UCSD-AML1 (cell line): ENCODE results near the gene CNTNAP2.
"Not testable (repeated sequence)": the region's sequence is repeated elsewhere in the genome, so short reads cannot be mapped to it uniquely, and the experiment has no call there.

Experiments used
- DNase-seq: peaks from one replicate; lab custom pipeline; 2025; ENCODE audit not compliant: unreplicated experiment; lab: John Stamatoyannopoulos, UW

Gene CNTNAP2

DNA sequence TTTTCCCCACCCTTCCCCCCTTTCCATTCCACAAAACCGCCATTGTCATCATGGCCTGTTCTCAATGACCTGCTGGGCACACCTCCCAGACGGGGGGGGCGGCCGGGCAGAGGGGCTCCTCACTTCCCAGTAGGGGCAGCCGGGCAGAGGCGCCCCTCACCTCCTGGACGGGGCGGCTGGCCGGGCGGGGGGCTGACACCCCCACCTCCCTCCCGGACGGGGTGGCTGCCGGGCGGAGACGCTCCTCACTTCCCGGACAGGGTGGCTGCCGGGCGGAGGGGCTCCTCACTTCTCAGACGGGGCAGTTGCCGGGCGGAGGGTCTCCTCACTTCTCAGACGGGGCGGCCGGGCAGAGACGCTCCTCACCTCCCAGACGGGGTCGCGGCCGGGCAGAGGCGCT is 1685.2 kb downstream of the CNTNAP2 start:
- DNase-seq = not testable (repeated sequence)

DNA sequence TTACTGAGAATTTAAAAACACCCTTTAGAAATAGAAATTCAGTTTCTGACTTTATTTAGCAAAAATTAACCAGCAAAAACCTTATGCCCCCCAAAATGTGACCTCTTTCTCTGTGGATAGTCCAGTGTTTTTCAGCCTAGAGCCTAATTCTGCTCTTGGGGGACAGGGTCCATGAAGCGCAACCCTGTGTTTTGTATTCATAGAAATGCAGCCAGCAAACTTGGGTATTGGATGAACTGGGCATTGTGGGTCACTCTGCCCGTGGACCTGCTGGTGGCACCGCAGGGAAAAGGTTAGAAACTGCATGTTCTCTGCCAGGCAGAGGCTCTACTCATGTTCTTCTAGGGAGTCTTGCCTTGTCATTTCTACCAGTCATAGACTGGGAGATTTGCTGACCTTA is 1686.5 kb downstream of the CNTNAP2 start:
- DNase-seq = no peak

DNA sequence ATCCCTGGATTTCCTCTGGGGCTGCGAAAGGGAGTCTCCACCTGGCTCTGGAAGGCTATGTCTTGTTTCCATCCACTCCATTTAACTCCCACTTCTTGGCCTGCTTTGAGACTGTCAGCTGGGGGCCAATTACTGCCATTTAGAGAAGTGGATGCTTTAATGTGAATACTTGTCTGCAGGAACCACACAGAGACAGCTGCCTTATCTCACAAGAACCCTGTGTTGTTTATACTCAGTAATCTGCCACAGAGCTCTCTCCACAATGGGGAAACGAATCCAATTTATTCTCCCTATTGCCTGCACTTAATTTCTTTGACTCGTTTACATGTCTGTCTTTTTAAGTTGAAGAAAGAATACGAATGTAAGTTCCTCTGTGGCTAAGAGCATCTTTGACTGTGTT is 1687.0 kb downstream of the CNTNAP2 start:
- DNase-seq = no peak

DNA sequence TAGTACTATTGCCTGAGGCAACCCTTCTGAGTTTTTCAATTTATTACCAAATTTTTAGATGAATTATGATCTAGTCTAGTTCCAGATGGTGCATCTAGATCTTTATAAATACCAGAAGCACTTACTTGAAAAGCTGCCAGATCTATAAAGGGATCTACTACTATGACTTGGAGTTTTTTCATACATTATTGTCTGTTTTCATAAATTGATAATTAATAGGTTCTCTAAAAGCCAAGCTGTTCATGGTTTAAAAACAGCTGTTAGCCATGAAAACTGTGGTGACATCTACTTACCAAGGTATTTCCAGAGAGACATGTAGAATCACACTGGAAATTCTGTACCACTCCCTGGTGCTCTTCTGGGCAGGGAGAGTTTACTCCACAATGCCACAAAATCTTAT is 1687.4 kb downstream of the CNTNAP2 start:
- DNase-seq = no peak

DNA sequence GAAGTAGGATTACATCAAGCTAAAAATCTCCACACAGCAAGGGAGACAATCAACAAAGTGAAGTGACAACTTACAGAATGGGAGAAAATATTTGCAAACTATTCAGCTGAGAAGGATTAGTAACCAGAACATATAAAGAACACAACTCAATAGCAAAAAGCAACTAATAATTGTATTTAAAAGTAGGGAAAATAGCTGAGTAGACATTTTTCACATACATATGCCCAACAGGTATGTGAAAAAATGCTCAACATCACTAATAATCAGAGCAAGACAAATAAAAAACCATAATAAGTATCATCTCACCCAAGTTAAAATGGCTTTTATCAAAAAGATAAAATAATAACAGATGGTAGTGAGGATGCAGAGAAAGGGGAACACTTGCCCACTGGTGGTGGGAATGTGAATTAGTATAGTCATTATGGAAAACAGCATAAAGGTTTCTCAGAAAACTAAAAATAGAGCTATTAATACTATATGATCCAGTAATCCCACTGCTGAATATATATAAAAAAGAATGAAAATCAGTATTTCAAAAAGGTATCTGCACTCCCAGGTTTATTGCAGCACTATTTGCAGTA is 1689.5 kb downstream of the CNTNAP2 start:
- DNase-seq = no peak

DNA sequence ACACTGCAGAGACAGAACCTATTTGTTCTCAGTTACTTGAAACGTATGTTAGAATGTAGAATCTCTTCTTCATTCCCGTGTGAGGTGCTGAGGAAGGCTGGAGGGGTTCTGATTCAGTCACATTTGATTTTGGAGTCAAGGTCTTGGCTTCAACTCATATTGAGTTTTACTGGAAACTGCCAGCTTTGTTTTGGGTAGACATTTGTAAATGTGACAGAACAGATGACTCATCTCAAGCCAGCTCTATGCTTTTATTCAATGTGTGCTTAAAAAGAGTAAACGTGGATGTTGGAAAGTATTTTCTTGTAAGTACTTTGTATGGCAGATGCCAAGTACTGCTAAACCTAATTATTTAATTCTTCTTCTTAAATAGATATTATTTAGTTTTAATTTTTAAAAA is 1693.2 kb downstream of the CNTNAP2 start:
- DNase-seq = no peak

DNA sequence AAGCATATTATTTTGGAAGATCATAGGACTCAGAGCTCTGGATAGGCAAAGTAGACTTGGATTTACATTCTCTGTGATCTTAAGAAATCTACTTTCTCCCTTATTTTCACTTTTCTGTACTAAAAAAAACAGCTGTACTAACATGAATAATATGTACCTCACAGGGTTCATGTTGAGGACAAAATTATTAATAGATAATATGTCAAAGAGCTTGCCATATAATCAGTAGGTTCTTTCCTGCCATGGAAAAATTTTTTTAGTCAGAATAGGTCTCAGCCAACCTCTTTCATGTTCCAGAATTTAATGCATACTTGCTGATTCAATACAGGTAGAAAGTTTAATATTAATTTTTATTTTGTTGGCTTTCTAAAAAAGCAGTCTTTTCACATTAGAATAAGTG is 1693.7 kb downstream of the CNTNAP2 start:
- no peak for DNase-seq

DNA sequence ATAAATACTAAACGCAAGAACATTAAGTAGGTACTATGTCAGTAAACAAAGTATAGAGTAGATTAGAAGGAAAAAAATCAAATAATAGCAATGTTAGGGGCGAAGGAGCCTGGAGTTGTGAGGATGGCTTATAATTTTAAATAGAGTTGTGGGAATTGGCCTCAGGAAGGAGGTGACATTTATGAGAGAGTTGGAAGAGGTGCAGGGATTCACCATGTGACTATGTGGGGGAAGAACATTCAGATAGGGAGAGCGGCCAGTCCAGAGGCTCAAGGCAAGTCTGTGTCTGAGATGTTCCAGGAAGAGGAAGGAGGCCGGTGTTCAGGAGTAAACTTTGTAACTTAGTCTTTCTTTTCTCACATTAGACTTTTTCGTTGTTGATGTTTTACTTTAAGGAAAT is 1695.3 kb downstream of the CNTNAP2 start:
- DNase-seq = no peak

DNA sequence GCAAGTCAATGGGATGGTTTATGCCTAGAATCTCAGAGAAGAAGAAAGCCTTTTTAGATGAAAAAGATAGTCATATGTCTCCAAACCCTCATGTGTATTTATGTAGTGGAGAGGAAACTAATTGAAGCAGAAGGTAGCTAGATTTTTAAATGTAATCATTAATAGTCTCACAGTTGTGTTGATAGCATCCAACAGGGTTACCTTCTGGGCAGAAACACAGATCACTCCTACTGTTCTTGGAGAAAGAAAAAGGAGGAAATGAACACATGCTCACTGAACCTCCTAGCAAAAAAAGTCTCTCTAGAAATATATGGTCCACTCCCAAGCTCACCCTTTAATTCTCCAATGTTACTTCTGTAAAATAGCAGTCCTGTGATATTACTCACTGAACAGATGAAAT is 1696.7 kb downstream of the CNTNAP2 start:
- no peak for DNase-seq

DNA sequence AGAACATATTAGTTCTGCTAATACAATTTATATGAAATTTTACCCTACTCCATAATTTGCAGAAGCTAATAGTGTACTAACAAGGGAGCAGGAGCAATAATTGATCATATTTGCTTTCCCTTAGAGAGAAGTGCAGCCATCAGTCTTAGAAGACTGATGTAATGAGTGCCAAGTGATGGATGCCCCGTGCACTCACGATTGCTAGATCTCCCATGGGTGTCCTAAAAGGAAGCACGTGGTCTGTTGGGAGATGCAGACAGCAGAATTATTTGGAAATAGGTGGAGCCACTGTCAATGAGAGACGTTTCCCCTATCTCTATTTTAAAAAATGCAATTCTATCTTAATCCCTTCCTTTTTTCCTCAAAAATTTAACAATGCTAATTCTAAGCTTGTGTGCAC is 1701.7 kb downstream of the CNTNAP2 start:
- DNase-seq = no peak

DNA sequence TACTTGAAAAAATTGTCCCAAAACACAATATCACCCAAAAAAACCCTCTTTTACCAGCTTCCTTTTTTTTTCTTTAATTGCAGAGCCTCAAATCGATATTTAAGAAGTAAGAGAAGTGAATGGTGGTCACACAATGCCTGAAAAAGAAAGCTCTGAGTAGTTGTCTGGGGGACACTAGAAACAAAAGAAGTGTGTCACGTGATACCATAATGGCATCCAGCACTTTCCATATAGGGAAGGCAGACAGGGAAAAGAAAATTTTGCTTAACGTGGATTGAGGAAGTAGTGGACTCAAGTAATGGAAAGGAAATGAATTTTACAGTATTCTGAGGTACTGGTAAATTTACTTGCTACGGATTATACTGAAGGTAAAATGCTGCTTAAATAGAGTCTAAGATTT is 1708.1 kb downstream of the CNTNAP2 start:
- no peak for DNase-seq

DNA sequence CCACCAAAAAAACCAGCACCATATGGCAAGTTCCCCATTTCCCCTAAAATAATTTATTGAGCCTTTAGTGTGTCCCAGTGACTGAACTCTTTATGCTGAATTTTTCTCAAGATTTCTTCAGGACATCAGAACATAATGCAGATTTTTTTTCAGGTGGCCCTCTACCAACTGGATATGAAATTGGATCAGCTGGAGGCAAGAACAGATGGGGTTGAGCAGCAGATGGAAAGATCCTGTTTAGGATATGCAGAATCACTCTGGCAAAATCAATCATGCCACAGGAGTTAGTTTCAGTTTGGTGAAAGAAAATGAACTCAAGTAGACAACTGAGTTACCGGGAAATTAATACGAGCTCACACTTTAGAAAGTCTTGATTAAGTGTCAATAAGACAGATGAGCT is 1712.4 kb downstream of the CNTNAP2 start:
- no peak for DNase-seq

DNA sequence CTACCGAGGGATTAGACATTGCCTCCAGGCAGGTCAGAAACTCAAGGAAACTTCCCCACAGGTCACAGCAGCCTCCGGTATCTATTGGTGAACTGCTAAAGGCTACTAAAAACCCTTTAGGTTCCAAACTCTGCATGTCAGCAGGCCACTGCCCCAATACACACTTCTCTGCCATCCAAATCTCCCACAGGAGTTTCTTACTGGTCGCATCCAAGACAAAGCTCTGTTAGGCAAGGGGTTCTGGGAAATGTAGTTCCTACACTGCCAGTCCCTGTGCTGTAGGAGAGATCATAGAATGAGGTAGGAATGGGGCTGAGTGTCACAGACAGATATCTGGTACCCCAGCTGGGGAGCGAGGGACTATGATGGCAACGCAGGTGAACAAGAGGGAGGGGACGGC is 1717.0 kb downstream of the CNTNAP2 start:
- no peak for DNase-seq

DNA sequence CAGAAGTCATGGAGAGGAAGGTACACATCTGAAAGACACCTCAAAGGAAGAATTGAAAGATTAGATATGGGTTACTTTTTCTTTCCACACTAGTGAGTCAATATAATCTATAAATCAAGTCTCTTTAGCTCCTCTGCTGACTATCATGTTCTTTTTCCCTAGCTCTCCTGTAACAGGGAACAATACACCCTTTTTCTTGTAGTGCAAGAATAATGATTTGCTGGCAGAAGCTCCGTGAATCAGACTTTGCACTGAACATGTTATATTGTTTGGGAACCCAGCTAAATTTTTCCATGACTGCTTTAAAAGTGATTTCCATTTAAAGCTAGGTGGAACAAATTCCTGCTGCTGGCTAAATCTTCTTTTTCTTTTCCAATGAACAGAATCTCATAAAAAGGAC is 1717.4 kb downstream of the CNTNAP2 start:
- no peak for DNase-seq

DNA sequence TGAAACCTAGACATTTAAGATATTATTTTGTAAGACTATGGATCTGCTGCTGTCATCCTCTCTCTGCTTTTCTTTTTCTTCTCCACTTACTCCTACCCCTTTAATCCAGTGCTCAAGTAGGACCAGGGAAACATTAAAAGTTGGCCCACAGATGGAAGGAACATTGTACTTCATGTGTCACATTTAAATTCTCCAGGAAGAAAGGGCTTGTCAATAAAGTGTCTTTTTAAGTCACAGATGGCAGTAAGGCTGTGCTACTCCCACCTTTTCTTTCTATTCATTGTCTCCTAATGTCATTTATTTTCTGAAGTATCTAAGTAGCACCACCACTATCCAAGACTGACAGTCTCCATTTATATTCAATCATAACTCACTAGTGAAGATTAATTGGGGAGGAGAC is 1736.2 kb downstream of the CNTNAP2 start:
- DNase-seq = no peak

DNA sequence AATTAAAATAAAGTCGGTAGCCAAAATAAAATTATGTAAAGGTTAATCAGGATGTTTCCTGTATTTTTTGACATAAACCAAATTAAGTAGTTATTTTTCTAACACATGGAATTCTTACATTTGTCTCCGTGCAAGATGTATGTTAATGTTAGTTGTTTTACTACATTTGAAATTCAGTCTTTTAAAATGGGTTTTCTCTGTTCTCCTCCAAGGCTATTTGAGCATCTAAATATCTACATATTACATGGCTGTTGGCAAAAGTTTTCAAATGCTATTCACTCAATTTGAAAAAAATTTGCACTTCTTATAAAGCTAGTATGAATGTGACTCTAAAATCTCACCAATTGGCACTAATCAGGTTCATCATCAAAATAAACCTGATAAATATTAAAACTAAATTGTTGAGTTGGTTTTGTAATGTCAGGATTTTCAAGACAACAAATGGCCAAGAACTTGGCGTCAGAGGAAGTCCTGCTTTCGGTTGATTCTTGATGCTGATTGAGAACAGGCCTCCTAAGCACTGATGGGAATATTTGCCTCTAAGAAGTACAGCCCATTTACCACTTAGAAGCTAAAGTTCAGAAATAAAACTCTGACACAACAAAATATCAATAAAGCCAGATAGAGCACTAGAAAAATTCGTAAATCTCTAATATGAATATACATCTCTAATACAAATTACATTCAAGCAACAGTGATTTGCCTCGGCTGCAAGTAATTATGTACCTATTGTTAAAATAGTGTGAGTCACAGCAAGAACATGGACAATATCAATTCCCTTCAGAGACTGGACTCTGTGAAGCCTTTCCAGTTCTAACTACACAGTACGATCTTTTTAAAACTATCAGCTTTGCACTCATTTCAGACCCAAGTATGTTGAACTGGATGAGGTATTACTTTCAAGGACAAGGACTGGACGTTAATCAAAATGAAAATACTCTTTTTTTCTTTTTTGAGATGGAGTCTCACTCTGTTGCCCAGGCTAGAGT is 1740.8 kb downstream of the CNTNAP2 start:
- no peak for DNase-seq

DNA sequence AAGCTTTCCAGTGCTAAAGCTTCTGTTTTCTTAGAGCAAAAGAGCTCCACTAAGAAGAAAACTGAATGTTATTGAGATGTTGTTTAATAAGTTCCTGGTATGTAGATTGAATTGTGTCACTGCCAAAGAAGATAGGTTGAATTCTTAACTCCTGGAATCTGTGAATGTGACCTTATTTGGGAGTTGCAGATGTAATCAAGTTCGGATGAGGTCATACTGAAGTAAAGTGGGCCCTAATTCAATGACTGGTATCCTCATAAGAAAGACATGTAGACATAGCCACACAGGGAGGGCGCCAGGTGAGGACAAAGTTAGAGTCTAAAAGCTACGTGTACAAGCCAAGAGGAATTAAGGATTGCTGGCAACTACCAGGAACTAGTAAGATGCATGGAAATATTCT is 1741.8 kb downstream of the CNTNAP2 start:
- DNase-seq = no peak

DNA sequence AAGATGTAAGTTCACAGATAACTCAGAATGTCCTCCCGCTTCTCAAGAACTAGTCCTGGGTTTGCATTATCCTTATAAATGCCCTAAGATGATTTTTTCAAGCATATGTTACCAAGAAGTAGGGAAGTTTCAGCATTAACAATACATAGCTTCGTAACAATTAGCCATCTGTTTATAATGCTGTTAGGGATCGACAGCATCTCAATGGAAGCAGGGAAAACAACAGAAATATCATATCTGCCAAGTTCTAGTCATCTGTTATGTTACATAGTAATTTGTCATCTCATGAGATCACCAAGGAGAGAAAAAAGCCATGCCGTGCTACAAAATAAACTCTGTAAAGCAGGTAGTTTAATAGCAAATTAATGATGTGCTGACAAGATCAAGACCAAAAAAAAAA is 1742.4 kb downstream of the CNTNAP2 start:
- DNase-seq = no peak

DNA sequence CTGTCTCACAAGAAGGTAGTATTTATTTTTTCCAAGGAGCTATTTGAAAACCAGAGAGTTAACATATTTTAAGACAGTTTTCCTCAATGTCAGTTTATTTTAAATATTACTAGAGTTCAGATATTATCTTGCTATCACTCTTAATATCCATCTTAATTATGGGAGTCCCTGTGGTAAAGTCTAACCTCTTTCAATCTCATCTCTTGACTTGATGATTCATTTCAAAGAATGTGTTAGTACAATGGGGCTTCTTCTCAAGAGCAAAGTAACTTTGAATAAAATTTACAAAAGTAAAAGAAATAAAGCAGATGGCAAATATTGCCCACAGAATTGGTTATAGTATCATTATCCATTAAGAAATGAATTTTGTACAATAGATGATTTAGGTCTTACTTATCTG is 1742.9 kb downstream of the CNTNAP2 start:
- DNase-seq = no peak

DNA sequence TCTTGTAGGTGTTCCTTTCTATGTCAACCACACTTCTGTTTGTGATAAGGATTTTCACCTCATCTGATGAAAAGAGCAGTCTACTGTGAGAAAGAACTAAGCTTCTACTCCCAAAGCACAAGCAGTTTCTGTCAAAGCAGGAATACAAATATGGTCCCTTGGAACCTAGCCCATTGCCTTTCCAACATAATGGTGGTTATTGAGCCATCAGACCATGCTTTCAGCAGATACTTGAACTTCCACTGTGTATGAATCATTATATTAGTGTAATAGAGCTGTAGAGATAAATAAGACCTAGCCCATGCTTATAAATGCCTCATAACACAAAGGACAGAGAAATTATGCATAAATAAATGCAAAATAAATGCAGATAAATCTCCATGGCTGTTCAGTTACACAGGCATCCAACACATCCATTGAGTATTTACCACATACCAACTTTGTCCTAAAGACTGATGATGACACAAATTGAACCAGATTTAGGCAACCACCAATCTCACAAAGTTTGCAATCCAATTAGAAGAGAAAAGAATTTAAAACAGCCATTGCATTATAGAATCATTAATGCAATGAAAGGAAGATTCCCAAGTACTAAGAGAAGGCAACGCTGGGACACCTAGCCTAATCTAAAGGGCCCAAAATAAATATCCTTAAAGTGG is 1744.6 kb downstream of the CNTNAP2 start:
- no peak for DNase-seq

DNA sequence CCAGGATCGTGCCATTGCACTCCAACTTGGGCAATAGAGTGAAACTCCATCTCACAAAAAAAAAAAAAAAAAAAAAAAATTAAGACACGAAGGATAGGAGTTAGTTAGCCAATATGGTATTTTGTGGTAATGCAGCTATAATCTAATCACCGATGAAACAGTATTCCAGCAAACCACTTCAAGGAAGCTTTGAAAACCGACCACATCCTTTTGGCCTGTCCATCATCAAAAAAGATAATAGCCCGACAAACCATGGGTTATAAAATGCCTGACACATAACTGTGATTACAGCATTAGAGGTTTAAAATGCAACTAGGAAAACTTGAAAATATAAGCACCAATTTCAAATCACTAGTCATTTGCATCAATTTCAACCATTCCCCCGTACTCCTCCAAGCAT is 1745.3 kb downstream of the CNTNAP2 start:
- DNase-seq = no peak

DNA sequence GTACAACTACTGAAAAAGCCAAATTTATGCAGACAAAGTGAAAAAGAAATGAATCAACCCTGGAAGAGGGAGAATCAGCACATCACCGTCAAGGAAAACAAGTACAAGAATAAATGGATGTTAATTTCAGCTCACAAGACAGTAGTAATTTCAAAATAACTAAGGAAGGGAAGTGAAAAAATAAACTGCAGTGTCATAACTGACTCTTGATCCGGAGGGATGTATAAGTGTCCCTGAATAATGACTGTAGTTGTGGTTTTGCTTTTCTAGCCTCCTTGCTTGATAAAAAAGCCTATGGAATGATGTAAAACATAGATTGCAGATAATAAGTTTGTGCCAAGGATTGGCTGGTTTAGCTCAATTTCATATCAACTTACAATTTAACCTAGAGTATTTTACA is 1752.9 kb downstream of the CNTNAP2 start:
- DNase-seq = no peak
